DOHH2 (cell line): ENCODE measurements around the gene SENP1.

Source experiments
- H3F3A ChIP-seq: fragments of 200-600 bp; sonication (generic), shearing (Covaris generic); 2 replicates; pipeline ENCODE4 v1.6.0; 2016; ENCODE audit warnings: antibody characterized with exemption, mild to moderate bottlenecking; ENCODE audit not compliant: control insufficient read depth, insufficient read depth
- H3K27ac ChIP-seq: fragments of 200-600 bp; sonication (generic); 2 replicates; pipeline ENCODE4 v1.5.1; 2014; ENCODE audit warnings: low read depth, mild to moderate bottlenecking, low read length, moderate library complexity
- H3K27me3 ChIP-seq: fragments of 200-600 bp; sonication (generic); 2 replicates; pipeline ENCODE4 v1.6.1; 2014; ENCODE audit warnings: mild to moderate bottlenecking, low read length, mixed read lengths; ENCODE audit not compliant: control insufficient read depth
- H3K36me3 ChIP-seq: fragments of 200-600 bp; sonication (generic); 2 replicates; pipeline ENCODE4 v1.6.1; 2014; ENCODE audit warnings: mild to moderate bottlenecking, low read length, moderate library complexity, mixed read lengths; ENCODE audit not compliant: control insufficient read depth
- H3K4me1 ChIP-seq: fragments of 200-600 bp; sonication (generic); 2 replicates; pipeline ENCODE4 v1.6.1; 2014; ENCODE audit warnings: mild to moderate bottlenecking, low read length, mixed read lengths; ENCODE audit not compliant: control insufficient read depth
- H3K4me2 ChIP-seq: fragments of 200-600 bp; sonication (generic); 2 replicates; pipeline ENCODE4 v1.6.0; 2014; ENCODE audit warnings: mild to moderate bottlenecking, low read length, moderate library complexity
- H3K4me3 ChIP-seq: fragments of 200-600 bp; sonication (generic); 2 replicates; pipeline ENCODE4 v1.5.1; 2014; ENCODE audit warnings: mild to moderate bottlenecking, low read length, mixed read lengths
- H3K79me2 ChIP-seq: fragments of 200-600 bp; sonication (generic); 2 replicates; pipeline ENCODE4 v1.6.1; 2014; ENCODE audit warnings: mild to moderate bottlenecking, low read length, mixed read lengths; ENCODE audit not compliant: control insufficient read depth
- H3K9me2 ChIP-seq: fragments of 200-600 bp; sonication (generic); replicated peaks from 2 replicates; pipeline ENCODE4 v1.6.1; 2014; ENCODE audit warnings: mild to moderate bottlenecking, low read length, mixed read lengths; ENCODE audit not compliant: control insufficient read depth
- H3K9me3 ChIP-seq: fragments of 200-600 bp; sonication (generic); 2 replicates; pipeline ENCODE4 v1.6.1; 2014; ENCODE audit warnings: antibody characterized with exemption, low read length, mixed read lengths; ENCODE audit not compliant: control insufficient read depth, insufficient read depth
- H4K20me1 ChIP-seq: fragments of 200-600 bp; sonication (generic); 2 replicates; pipeline ENCODE4 v1.6.0; 2014; ENCODE audit warnings: low read depth, mild to moderate bottlenecking, antibody characterized with exemption, low read length, moderate library complexity; ENCODE audit not compliant: control insufficient read depth, insufficient read depth
- EZH2phosphoT487 ChIP-seq: fragments of 200-600 bp; sonication (generic); IDR thresholded peaks from 2 replicates; pipeline ENCODE4 v1.6.1; 2017; ENCODE audit warnings: borderline replicate concordance, mild to moderate bottlenecking, antibody characterized with exemption, low read length, moderate library complexity, mixed read lengths
- TF ChIP-seq, protein P1 (sequence below): fragments of 200-600 bp; sonication (generic); IDR thresholded peaks from one replicate; pipeline ENCODE4 v1.5.1; 2014; ENCODE audit warnings: antibody characterized with exemption, mild to moderate bottlenecking, low read depth, low read length; ENCODE audit not compliant: poor library complexity, severe bottlenecking

The SENP1 gene

GRCh38 chr12:48036818-48037217 is 69.1 kb downstream of the SENP1 start:
- no peaks in the 10 kb centered on the region for H4K20me1 ChIP-seq
- no peaks in the 10 kb centered on the region for H3F3A ChIP-seq
- peaks cover 14% of the 10 kb centered on the region; the same call in 1 of the 2 replicates for H3K4me1 ChIP-seq
- H3K27ac ChIP-seq, result no peak overlapping the region
- H3K27me3 ChIP-seq, result no peaks in the 10 kb centered on the region
- H3K4me3 ChIP-seq, result no peak overlapping the region
- no peaks in the 10 kb centered on the region for H3K9me3 ChIP-seq
- no peaks in the 10 kb centered on the region for H3K79me2 ChIP-seq
- no peaks in the 10 kb centered on the region for H3K36me3 ChIP-seq
- no peak for TF ChIP-seq EZH2phosphoT487
- TF ChIP-seq, protein P1, sequence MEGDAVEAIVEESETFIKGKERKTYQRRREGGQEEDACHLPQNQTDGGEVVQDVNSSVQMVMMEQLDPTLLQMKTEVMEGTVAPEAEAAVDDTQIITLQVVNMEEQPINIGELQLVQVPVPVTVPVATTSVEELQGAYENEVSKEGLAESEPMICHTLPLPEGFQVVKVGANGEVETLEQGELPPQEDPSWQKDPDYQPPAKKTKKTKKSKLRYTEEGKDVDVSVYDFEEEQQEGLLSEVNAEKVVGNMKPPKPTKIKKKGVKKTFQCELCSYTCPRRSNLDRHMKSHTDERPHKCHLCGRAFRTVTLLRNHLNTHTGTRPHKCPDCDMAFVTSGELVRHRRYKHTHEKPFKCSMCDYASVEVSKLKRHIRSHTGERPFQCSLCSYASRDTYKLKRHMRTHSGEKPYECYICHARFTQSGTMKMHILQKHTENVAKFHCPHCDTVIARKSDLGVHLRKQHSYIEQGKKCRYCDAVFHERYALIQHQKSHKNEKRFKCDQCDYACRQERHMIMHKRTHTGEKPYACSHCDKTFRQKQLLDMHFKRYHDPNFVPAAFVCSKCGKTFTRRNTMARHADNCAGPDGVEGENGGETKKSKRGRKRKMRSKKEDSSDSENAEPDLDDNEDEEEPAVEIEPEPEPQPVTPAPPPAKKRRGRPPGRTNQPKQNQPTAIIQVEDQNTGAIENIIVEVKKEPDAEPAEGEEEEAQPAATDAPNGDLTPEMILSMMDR, result no peak
- no peak overlapping the region for H3K4me2 ChIP-seq
- H3K9me2 ChIP-seq, result no peaks in the 10 kb centered on the region

- Histone ChIP-seq H3F3A (no peaks in the 10 kb centered on the region), H3K36me3 (no peaks in the 10 kb centered on the region), H3K27me3 (no peaks in the 10 kb centered on the region), H3K4me1 (peaks cover 14% of the 10 kb centered on the region; the same call in 1 of the 2 replicates), H3K27ac (no peak overlapping the region), H3K9me3 (no peaks in the 10 kb centered on the region), H4K20me1 (no peaks in the 10 kb centered on the region), H3K4me3 (no peak overlapping the region), H3K4me2 (no peak overlapping the region), H3K79me2 (no peaks in the 10 kb centered on the region), H3K9me2 (no peaks in the 10 kb centered on the region)
- TF ChIP-seq, protein P1, result no peak
- no peak for TF ChIP-seq EZH2phosphoT487
Measured at GRCh38 chr12:48034835-48035805, 70.8 kb downstream of the SENP1 start.

GRCh38 chr12:48033451-48033850 is 72.4 kb downstream of the SENP1 start:
- H3K79me2 ChIP-seq, result no peaks in the 10 kb centered on the region
- no peaks in the 10 kb centered on the region for H3K9me2 ChIP-seq
- H4K20me1 ChIP-seq, result no peaks in the 10 kb centered on the region
- H3K27me3 ChIP-seq, result no peaks in the 10 kb centered on the region
- H3K36me3 ChIP-seq, result no peaks in the 10 kb centered on the region
- H3K27ac ChIP-seq, result no peak overlapping the region
- H3K9me3 ChIP-seq, result no peaks in the 10 kb centered on the region
- peaks cover 9% of the 10 kb centered on the region; the same call in 1 of the 2 replicates for H3K4me1 ChIP-seq
- H3F3A ChIP-seq, result no peaks in the 10 kb centered on the region
- H3K4me3 ChIP-seq, result no peak overlapping the region
- TF ChIP-seq, protein P1, result no peak
- no peak for TF ChIP-seq EZH2phosphoT487
- no peak overlapping the region for H3K4me2 ChIP-seq
